ENCODE measurements around the gene PCDHGC5. TPM values are rescaled to one million over a fixed set of nuclear protein-coding genes. Genes with fewer than 3 reads are reported as not detected.

Gene PCDHGC5
- total and polyA plus RNA-seq, 9 of the 15 experiments (the other 6 are each of a cell fraction or from before 2014, with no cell fraction given): not detected

DNA sequence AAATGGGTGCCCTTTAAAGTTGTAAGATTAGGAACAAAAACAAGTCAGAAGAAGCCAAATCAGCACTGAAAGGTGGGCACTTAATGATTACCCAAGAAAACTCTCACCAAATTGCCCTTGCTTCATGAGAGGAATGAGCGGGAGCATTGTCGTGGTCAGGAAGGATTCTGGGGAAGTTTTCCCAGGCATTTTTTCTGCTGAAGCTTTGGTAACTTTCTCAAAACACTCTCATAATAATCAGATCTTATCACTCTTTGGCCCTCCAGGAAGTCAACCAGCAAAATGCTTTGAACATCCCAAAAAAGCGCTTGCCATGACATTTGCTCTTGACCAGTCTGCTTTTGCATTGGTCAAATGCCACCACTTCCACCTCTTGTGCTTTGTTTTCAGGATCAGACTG is 23.5 kb upstream of the PCDHGC5 start (continued):
- TF ChIP-seq NFIC (IDR thresholded peaks at IDR 0.05) (no peak), ZBTB1 (CRISPR knock-in tag; IDR thresholded peaks at IDR 0.05; ENCODE audit: borderline replicate concordance, low read depth) (no peak), PHB (CRISPR knock-in tag; IDR thresholded peaks at IDR 0.05) (no peak)
- TF ChIP-seq, protein P1, sequence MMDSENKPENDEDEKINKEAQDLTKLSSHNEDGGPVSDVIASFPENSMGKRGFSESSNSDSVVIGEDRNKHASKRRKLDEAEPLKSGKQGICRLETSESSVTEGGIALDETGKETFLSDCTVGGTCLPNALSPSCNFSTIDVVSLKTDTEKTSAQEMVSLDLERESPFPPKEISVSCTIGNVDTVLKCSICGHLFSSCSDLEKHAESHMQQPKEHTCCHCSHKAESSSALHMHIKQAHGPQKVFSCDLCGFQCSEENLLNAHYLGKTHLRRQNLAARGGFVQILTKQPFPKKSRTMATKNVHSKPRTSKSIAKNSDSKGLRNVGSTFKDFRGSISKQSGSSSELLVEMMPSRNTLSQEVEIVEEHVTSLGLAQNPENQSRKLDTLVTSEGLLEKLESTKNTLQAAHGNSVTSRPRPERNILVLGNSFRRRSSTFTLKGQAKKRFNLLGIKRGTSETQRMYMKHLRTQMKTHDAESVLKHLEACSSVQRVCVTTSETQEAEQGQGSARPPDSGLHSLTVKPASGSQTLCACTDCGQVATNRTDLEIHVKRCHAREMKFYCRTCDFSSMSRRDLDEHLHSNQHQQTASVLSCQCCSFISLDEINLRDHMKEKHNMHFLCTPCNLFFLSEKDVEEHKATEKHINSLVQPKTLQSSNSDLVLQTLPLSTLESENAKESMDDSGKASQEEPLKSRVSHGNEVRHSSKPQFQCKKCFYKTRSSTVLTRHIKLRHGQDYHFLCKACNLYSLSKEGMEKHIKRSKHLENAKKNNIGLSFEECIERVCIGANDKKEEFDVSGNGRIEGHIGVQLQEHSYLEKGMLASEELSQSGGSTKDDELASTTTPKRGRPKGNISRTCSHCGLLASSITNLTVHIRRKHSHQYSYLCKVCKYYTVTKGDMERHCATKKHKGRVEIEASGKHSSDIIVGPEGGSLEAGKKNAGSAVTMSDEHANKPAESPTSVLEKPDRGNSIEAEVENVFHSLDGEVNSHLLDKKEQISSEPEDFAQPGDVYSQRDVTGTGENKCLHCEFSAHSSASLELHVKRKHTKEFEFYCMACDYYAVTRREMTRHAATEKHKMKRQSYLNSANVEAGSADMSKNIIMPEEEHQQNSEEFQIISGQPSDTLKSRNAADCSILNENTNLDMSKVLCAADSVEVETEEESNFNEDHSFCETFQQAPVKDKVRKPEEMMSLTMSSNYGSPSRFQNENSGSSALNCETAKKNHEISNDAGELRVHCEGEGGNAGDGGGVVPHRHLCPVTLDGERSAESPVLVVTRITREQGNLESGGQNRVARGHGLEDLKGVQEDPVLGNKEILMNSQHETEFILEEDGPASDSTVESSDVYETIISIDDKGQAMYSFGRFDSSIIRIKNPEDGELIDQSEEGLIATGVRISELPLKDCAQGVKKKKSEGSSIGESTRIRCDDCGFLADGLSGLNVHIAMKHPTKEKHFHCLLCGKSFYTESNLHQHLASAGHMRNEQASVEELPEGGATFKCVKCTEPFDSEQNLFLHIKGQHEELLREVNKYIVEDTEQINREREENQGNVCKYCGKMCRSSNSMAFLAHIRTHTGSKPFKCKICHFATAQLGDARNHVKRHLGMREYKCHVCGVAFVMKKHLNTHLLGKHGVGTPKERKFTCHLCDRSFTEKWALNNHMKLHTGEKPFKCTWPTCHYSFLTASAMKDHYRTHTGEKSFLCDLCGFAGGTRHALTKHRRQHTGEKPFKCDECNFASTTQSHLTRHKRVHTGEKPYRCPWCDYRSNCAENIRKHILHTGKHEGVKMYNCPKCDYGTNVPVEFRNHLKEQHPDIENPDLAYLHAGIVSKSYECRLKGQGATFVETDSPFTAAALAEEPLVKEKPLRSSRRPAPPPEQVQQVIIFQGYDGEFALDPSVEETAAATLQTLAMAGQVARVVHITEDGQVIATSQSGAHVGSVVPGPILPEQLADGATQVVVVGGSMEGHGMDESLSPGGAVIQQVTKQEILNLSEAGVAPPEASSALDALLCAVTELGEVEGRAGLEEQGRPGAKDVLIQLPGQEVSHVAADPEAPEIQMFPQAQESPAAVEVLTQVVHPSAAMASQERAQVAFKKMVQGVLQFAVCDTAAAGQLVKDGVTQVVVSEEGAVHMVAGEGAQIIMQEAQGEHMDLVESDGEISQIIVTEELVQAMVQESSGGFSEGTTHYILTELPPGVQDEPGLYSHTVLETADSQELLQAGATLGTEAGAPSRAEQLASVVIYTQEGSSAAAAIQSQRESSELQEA (IDR thresholded peaks at IDR 0.05; ENCODE audit: low read depth): no peak
- TF ChIP-seq, protein P2, sequence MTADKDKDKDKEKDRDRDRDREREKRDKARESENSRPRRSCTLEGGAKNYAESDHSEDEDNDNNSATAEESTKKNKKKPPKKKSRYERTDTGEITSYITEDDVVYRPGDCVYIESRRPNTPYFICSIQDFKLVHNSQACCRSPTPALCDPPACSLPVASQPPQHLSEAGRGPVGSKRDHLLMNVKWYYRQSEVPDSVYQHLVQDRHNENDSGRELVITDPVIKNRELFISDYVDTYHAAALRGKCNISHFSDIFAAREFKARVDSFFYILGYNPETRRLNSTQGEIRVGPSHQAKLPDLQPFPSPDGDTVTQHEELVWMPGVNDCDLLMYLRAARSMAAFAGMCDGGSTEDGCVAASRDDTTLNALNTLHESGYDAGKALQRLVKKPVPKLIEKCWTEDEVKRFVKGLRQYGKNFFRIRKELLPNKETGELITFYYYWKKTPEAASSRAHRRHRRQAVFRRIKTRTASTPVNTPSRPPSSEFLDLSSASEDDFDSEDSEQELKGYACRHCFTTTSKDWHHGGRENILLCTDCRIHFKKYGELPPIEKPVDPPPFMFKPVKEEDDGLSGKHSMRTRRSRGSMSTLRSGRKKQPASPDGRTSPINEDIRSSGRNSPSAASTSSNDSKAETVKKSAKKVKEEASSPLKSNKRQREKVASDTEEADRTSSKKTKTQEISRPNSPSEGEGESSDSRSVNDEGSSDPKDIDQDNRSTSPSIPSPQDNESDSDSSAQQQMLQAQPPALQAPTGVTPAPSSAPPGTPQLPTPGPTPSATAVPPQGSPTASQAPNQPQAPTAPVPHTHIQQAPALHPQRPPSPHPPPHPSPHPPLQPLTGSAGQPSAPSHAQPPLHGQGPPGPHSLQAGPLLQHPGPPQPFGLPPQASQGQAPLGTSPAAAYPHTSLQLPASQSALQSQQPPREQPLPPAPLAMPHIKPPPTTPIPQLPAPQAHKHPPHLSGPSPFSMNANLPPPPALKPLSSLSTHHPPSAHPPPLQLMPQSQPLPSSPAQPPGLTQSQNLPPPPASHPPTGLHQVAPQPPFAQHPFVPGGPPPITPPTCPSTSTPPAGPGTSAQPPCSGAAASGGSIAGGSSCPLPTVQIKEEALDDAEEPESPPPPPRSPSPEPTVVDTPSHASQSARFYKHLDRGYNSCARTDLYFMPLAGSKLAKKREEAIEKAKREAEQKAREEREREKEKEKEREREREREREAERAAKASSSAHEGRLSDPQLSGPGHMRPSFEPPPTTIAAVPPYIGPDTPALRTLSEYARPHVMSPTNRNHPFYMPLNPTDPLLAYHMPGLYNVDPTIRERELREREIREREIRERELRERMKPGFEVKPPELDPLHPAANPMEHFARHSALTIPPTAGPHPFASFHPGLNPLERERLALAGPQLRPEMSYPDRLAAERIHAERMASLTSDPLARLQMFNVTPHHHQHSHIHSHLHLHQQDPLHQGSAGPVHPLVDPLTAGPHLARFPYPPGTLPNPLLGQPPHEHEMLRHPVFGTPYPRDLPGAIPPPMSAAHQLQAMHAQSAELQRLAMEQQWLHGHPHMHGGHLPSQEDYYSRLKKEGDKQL (CRISPR knock-in tag; IDR thresholded peaks at IDR 0.05; ENCODE audit: borderline replicate concordance): no peak
- TF ChIP-seq, protein P3, sequence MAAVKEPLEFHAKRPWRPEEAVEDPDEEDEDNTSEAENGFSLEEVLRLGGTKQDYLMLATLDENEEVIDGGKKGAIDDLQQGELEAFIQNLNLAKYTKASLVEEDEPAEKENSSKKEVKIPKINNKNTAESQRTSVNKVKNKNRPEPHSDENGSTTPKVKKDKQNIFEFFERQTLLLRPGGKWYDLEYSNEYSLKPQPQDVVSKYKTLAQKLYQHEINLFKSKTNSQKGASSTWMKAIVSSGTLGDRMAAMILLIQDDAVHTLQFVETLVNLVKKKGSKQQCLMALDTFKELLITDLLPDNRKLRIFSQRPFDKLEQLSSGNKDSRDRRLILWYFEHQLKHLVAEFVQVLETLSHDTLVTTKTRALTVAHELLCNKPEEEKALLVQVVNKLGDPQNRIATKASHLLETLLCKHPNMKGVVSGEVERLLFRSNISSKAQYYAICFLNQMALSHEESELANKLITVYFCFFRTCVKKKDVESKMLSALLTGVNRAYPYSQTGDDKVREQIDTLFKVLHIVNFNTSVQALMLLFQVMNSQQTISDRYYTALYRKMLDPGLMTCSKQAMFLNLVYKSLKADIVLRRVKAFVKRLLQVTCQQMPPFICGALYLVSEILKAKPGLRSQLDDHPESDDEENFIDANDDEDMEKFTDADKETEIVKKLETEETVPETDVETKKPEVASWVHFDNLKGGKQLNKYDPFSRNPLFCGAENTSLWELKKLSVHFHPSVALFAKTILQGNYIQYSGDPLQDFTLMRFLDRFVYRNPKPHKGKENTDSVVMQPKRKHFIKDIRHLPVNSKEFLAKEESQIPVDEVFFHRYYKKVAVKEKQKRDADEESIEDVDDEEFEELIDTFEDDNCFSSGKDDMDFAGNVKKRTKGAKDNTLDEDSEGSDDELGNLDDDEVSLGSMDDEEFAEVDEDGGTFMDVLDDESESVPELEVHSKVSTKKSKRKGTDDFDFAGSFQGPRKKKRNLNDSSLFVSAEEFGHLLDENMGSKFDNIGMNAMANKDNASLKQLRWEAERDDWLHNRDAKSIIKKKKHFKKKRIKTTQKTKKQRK (IDR thresholded peaks at IDR 0.05; ENCODE audit: borderline replicate concordance, low read depth, low read length): no peak

Data from K562 (cell line).